DMS53 (cell line): ENCODE results near the gene ZDHHC7.

Experiments
- DNase-seq: peaks from one replicate; lab custom pipeline; 2025; lab: John Stamatoyannopoulos, UW

Gene ZDHHC7

GRCh38 chr16:84964386-84965128, 46.8 kb downstream of the ZDHHC7 start:
- no peak for DNase-seq

- DNase-seq, result no peak
Measured at GRCh38 chr16:84963066-84963465, 48.3 kb downstream of the ZDHHC7 start.

GRCh38 chr16:84960942-84961341, 50.4 kb downstream of the ZDHHC7 start:
- no peak for DNase-seq

GRCh38 chr16:84959784-84960417, 51.4 kb downstream of the ZDHHC7 start:
- no peak for DNase-seq

GRCh38 chr16:84959045-84959576, 52.2 kb downstream of the ZDHHC7 start:
- peak; percentile 13 for DNase-seq

GRCh38 chr16:84957792-84958191, 53.5 kb downstream of the ZDHHC7 start:
- DNase-seq, result no peak

- no peak for DNase-seq
Measured at GRCh38 chr16:84957192-84957591, 54.1 kb downstream of the ZDHHC7 start.

- peak; percentile 13 for DNase-seq
Measured at GRCh38 chr16:84955427-84955826, 55.9 kb downstream of the ZDHHC7 start.

- no peak for DNase-seq
Measured at GRCh38 chr16:84953190-84953746, 58.1 kb downstream of the ZDHHC7 start.

- peak; percentile 87 for DNase-seq
Measured at GRCh38 chr16:84952335-84953189, 58.8 kb downstream of the ZDHHC7 start.

GRCh38 chr16:84950906-84951305, 60.4 kb downstream of the ZDHHC7 start:
- DNase-seq, result peak; percentile 45

GRCh38 chr16:84949772-84950436, 61.4 kb downstream of the ZDHHC7 start:
- peak; percentile 23 for DNase-seq

- no peak for DNase-seq
Measured at GRCh38 chr16:84948851-84949610, 62.3 kb downstream of the ZDHHC7 start.

- DNase-seq, result no peak
Measured at GRCh38 chr16:84947996-84948850, 63.1 kb downstream of the ZDHHC7 start.

- no peak for DNase-seq
Measured at GRCh38 chr16:84947022-84947421, 64.3 kb downstream of the ZDHHC7 start.

GRCh38 chr16:84943620-84944019, 67.7 kb downstream of the ZDHHC7 start:
- no peak for DNase-seq

GRCh38 chr16:84942786-84943185, 68.5 kb downstream of the ZDHHC7 start:
- DNase-seq, result no peak

GRCh38 chr16:84941921-84942320, 69.4 kb downstream of the ZDHHC7 start:
- no peak for DNase-seq

GRCh38 chr16:84940670-84941551, 70.4 kb downstream of the ZDHHC7 start:
- no peak for DNase-seq
